HL-60 (cell line): ENCODE data around the gene AFAP1L2.

Experiments
- GABPA ChIP-seq: IDR thresholded peaks from 2 replicates; pipeline ENCODE4 v1.6.1; 2012; ENCODE audit warnings: low read depth
- POLR2AphosphoS5 ChIP-seq: IDR thresholded peaks from 2 replicates; pipeline ENCODE4 v1.6.1; 2012; ENCODE audit warnings: low read depth
- TF ChIP-seq, protein P1 (sequence below): IDR thresholded peaks from one replicate; pipeline ENCODE4 v1.5.1; 2011; ENCODE audit warnings: low read length, control low read depth, inconsistent platforms; ENCODE audit not compliant: insufficient read depth

DNA sequence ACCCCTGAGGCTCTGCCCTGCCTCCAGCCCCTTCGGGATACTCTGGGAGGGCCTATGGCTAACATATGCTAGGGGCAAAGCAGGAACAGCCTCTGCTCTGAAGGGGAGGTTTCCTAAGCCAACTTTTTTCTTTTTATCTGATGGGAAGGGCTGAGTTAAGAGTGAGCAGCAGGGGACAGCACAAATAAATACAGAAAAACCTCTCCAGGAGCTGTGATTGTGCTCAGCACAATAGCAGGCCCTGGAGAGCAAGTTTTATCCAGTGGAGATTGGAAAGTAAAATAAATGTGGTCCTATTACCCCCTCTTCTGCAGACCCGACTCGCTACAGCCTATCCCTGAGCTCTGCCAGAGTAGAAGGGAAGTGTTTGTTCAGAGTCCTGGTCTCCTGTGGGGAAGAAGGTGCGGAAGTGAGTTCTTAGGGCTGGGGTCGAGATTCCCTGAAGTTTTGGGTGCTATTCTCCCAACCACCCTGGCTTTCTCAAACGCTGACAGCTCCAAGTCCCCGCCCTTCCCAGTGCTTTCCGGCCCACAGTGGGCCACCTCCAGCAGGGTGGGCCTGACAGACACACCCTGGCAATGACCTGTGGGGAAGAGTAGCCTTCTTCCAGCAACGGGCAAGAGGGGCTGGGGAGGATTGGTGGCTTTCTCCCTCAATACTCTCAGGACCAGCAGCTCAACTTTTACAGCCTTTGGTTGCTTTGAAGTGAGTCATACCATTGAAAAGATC, 23.0 kb upstream of the AFAP1L2 start:
- TF ChIP-seq, protein P1, sequence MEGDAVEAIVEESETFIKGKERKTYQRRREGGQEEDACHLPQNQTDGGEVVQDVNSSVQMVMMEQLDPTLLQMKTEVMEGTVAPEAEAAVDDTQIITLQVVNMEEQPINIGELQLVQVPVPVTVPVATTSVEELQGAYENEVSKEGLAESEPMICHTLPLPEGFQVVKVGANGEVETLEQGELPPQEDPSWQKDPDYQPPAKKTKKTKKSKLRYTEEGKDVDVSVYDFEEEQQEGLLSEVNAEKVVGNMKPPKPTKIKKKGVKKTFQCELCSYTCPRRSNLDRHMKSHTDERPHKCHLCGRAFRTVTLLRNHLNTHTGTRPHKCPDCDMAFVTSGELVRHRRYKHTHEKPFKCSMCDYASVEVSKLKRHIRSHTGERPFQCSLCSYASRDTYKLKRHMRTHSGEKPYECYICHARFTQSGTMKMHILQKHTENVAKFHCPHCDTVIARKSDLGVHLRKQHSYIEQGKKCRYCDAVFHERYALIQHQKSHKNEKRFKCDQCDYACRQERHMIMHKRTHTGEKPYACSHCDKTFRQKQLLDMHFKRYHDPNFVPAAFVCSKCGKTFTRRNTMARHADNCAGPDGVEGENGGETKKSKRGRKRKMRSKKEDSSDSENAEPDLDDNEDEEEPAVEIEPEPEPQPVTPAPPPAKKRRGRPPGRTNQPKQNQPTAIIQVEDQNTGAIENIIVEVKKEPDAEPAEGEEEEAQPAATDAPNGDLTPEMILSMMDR, result no peak
- TF ChIP-seq GABPA (no peak), POLR2AphosphoS5 (no peak)
